Endothelial cell of umbilical vein (primary cell): ENCODE data around the gene OLA1.

ENCODE experiments used
- CTCF ChIP-seq, 2 donors: IDR thresholded peaks; 1 replicate in 1 of 2; 2 replicates in 1 of 2; pipeline ENCODE4 v1.5.1; 2011; ENCODE audit warnings: low read length in 2 of 2, mild to moderate bottlenecking in 2 of 2, moderate library complexity in 2 of 2, control low read depth in 1 of 2, inconsistent platforms in 1 of 2, low read depth in 1 of 2; ENCODE audit not compliant: insufficient read depth in 1 of 2; ENCODE audit errors: extremely low read depth in 1 of 2
- EZH2 ChIP-seq: IDR thresholded peaks from 2 replicates; pipeline ENCODE4 v1.6.1; 2012; ENCODE audit warnings: borderline replicate concordance, low read depth, mild to moderate bottlenecking, moderate library complexity, low read length, inconsistent platforms; ENCODE audit not compliant: severe bottlenecking
- GATA2 ChIP-seq: IDR thresholded peaks from 2 replicates; pipeline ENCODE4 v1.7.0; 2011; ENCODE audit warnings: low read depth, mild to moderate bottlenecking, moderate library complexity, mixed read lengths, low read length; ENCODE audit not compliant: insufficient read length, insufficient read depth
- JUN ChIP-seq: IDR thresholded peaks from 2 replicates; pipeline ENCODE4 v1.6.1; 2011; ENCODE audit warnings: borderline replicate concordance, low read depth; ENCODE audit not compliant: insufficient read length, insufficient read depth
- MYC ChIP-seq: IDR thresholded peaks from one replicate; pipeline ENCODE4 v1.6.1; 2011; ENCODE audit warnings: mild to moderate bottlenecking, low read depth, low read length
- POLR2A ChIP-seq: IDR thresholded peaks from 2 replicates; pipeline ENCODE4 v1.6.1; 2012; ENCODE audit warnings: low read depth, mild to moderate bottlenecking, control low read depth, low read length
- POLR2AphosphoS5 ChIP-seq: IDR thresholded peaks from 2 replicates; pipeline ENCODE4 v1.6.1; 2012; ENCODE audit warnings: low read depth, mild to moderate bottlenecking, control low read depth, low read length, moderate library complexity; ENCODE audit not compliant: insufficient read depth
- TF ChIP-seq, protein P1 (sequence below): IDR thresholded peaks from 2 replicates; pipeline ENCODE4 v1.6.1; 2011; ENCODE audit not compliant: insufficient read depth, insufficient read length

- TF ChIP-seq EZH2, result no peak
- TF ChIP-seq CTCF (IDR thresholded peaks at IDR 0.05; ENCODE audit: extremely low read depth in 1 of 2, insufficient read depth in 1 of 2, low read depth in 1 of 2, low read length in 2 of 2), result no peak
- no peak for TF ChIP-seq POLR2AphosphoS5
- no peak for TF ChIP-seq GATA2
- TF ChIP-seq POLR2A, result no peak
- TF ChIP-seq, protein P1, sequence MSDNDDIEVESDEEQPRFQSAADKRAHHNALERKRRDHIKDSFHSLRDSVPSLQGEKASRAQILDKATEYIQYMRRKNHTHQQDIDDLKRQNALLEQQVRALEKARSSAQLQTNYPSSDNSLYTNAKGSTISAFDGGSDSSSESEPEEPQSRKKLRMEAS, result no peak
- no peak for TF ChIP-seq MYC
- TF ChIP-seq JUN, result no peak
Measured at GRCh38 chr2:174266288-174266687, 18.0 kb upstream of the OLA1 start.
